GM21381 (cell line): Measurements from ENCODE around the gene SYNE2.
"Not testable (repeated sequence)": the region's sequence is repeated elsewhere in the genome, so short reads cannot be mapped to it uniquely, and the experiment has no call there.

ENCODE experiments used
- ATAC-seq: cut with Tn5 transposase; IDR thresholded peaks from one replicate; pipeline ENCODE4 v1.9.1; 2021; ENCODE audit warnings: mild to moderate bottlenecking, moderate library complexity; ENCODE audit not compliant: unreplicated experiment

SYNE2 gene

GRCh38 chr14:64012720-64013119 is 159.9 kb downstream of the SYNE2 start:
- no peak for ATAC-seq

- no peak for ATAC-seq
Measured at GRCh38 chr14:64025479-64025878, 172.7 kb downstream of the SYNE2 start.

DNA sequence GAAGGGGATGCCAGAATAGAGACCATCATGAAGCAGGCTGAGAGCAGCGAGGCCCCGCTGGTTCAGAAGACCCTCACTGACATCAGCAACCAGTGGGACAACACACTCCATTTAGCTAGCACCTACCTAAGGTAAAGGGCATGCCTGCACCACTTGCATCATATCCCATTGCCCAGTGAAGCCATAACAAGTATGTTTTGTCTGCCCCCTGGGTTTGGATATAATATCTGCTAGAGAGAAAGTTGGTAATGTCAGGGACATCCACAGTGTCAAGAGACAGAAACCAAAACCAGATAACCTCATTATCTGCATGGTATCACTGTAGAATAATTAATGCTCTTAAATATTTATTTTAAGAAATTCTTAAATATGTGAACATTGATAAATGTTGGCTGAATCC is 173.8 kb downstream of the SYNE2 start:
- ATAC-seq = no peak

DNA sequence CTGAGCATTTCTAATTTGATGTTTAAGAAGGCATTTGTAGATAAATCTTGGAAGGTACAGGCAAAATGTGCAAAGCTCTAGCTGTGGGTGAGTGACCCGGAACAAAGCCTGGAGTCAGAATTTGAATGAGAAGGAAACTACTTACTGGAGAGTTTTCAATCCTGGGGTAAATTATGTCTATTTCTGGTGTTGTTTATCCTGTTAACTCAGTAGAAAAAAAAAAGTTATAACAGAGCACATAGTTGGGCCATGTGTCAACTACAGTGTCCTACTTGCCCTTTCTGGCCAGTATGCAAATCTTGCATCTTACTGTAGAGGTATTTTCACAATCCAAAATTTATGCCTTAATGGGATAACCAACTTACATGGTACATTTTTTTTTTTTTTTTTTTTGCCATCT is 182.3 kb downstream of the SYNE2 start:
- ATAC-seq = no peak

- not testable (repeated sequence) for ATAC-seq
Measured at GRCh38 chr14:64037869-64038745, 185.3 kb downstream of the SYNE2 start.

DNA sequence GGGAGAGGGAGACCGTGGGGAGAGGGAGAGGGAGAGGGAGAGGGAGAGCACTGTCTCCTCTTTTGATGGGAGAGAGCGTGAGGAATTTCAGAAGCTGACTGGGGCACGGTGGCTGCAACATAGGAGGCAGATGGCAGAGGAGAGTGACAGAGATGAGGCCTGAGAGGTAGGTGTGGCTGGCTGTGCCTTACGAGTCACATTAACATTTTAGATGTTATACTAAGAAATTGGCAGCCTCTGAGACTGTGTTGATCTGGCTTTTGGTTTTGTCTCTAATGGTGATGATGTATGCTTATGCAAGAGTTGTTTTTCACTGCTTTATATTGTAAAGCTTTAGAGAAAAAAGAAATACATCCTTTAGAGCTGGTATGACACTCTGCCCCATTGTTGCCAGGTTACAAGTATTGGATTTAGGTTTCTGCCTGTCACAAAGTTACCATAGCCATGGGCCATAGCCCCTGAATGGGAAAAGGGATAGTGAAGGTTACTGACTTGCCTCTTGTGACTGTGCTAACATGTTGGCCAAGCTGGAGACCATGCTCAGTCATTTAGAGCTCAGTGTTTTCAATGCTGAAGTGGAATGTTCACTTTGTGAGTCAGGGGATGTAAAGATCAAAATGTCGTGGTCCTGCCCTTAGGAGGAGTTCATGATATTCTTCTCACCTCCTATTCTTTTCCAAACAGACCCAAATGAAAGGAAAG is 186.2 kb downstream of the SYNE2 start:
- no peak for ATAC-seq

DNA sequence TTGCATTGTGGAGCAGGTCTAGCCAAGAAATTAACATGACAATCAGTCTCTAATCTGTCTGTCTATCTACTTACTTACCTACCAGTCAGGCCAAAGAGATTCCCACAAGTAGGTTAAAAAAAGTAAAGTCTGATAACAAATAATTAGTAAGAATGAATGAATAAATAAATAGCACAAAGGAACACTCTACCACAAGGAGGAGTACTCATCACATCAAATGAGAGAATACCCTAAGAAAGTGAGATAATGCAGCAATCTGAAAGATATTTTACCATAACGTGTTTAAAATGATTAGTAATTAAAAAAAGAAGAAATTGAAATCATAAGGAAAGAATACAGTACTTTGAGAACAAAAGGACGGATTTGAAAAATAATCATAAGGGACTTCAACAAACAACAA is 187.2 kb downstream of the SYNE2 start:
- no peak for ATAC-seq

DNA sequence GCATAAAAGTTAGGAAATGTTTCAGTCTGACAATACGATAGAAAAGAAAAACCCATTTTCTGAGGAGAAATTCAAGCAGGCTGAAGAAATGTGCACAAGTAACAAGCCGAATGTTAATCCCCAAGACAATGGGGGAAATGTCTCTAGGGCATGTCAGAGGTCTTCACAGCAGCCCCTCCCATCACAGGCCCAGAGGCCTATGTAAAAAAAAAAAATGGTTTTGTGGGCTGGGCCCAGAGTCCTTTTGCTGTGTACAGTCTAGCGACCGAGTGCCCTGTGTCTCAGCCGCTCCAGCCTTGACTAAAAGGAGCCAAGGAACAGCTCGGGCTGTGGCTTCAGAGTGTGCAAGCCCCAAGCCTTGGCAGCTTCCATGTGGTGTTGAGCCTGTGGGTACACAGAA is 190.5 kb downstream of the SYNE2 start:
- ATAC-seq = not testable (repeated sequence)

- no peak for ATAC-seq
Measured at GRCh38 chr14:64045091-64045490, 192.3 kb downstream of the SYNE2 start.

GRCh38 chr14:64049616-64050381 is 197.0 kb downstream of the SYNE2 start:
- ATAC-seq = no peak

- no peak for ATAC-seq
Measured at GRCh38 chr14:64053694-64054669, 201.2 kb downstream of the SYNE2 start.

GRCh38 chr14:64059454-64060198 is 206.8 kb downstream of the SYNE2 start:
- no peak for ATAC-seq

GRCh38 chr14:64060199-64060545 is 207.4 kb downstream of the SYNE2 start:
- ATAC-seq = no peak

DNA sequence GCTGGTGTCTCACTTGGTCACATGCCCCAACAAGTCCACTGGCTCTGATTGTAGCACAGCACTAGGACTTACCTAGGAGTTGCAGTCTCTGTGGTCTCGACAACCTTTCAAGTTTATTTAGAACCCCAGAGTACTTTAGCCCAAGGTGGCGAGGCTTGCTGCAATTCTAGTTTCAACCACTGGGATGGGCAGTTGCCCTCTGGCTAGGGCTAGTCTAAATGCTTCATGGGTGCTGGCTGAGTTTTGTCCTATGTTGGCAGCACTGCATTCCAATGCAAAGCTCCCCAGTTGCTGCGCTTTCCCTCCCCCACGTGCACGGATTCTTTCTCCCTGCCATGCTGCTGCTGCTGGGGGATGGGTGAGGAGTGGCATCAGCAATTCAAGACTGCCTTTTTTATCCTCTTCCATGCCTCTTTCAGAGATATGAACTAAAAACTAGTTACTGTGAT is 207.9 kb downstream of the SYNE2 start:
- no peak for ATAC-seq

- ATAC-seq = no peak
Measured at GRCh38 chr14:64061115-64061514, 208.3 kb downstream of the SYNE2 start.

- no peak for ATAC-seq
Measured at GRCh38 chr14:64061706-64062105, 208.9 kb downstream of the SYNE2 start.

DNA sequence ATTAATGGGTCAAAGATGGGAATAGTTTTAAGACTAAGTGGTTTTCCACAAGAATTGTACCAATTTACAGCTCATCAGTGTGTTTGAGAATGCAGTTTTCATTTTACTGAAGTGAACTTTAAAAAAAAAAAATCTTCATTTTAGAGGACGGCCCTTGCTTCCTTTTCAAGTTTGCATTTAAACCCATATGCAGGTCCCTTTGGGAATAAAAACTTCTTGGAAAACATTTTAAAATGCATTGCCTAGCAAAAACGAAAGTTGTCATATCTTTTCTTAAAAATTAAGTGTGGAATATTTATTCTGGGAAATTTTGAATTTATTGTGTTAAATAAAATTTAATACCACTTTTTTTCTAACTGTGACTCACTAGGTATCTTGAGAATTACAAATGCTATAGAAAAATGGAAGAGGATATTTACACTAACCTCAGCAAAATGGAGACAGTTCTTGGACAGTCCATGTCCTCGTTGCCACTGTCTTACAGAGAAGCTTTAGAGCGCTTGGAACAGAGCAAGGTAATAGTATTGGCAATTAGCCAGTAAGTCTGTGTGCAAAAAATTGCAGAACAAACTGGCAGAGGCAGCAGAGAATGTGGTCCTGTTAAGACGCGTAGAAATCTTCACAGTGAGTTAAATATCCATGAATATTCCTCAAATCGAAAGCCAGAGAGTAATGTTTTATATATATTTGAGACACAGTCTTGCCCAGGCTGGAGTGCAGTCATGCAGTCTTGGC is 209.7 kb downstream of the SYNE2 start:
- ATAC-seq = no peak

DNA sequence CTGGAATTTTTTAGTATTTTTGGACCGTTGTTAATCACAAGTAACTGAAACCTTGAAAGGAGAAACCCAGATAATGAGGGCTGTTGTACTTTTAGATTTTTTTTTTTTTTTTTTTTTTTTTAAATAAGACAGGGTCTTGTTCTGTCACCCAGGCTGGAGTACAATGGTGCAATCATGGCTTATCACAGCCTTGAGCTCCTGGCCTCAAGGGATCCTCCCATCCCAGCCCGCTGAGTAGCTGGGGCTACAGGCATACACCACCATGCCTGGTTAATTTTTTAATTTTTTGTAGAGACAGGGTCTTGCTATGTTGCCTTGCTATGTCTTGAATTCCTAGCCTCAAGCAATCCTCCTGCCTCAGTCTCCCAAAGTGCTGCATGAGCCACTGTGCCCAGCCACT is 211.6 kb downstream of the SYNE2 start:
- ATAC-seq = no peak
